Measurements from ENCODE around the gene CRHR1. TPM values are rescaled to one million over a fixed set of nuclear protein-coding genes. Genes with fewer than 3 reads are reported as not detected.
A peak's percentile ranks its signal among the peaks of the same experiment; 100 is the strongest.
"Not testable (repeated sequence)": the region's sequence is repeated elsewhere in the genome, so short reads cannot be mapped to it uniquely, and the experiment has no call there.

The CRHR1 gene
- total RNA-seq, 4 donors from 2014 or later = not detected

DNA sequence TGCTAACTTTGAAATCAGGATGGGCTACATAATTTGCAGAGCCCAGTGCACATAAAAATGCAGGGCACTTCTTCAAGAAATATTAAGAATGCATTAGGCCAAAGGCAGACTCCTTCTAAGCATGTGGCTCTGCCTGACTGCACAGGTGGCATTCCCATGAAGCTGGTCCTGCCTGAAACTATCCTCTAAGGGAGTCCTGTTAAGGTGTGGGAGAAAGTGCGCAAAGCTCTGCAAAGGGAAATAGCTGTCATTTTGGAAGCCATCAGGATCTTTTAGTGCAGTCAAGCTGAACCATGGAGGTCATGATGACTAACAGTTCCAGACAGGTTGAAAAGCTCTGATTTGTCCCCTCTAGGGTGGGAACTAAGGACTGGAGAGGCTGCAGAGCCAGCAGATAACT lies 41.9 kb upstream of the CRHR1 start:
- Histone ChIP-seq H3K9me3 (no peaks in the 10 kb centered on the region), H3K4me1 (peaks cover 20 to 25% of the 10 kb centered on the region in 2 donors), H3K27ac (peak overlapping the region in 1 of 3 donors; percentile 36), H3K4me3 (replicated peaks in 1 of 3) (no peak overlapping the region), H3K36me3 (no peaks in the 10 kb centered on the region), H3K27me3 (no peaks in the 10 kb centered on the region)
- DNase-seq = peak; percentile 54 to 60
- TF ChIP-seq POLR2A (IDR thresholded peaks at IDR 0.05) = no peak
- TF ChIP-seq, protein P1, sequence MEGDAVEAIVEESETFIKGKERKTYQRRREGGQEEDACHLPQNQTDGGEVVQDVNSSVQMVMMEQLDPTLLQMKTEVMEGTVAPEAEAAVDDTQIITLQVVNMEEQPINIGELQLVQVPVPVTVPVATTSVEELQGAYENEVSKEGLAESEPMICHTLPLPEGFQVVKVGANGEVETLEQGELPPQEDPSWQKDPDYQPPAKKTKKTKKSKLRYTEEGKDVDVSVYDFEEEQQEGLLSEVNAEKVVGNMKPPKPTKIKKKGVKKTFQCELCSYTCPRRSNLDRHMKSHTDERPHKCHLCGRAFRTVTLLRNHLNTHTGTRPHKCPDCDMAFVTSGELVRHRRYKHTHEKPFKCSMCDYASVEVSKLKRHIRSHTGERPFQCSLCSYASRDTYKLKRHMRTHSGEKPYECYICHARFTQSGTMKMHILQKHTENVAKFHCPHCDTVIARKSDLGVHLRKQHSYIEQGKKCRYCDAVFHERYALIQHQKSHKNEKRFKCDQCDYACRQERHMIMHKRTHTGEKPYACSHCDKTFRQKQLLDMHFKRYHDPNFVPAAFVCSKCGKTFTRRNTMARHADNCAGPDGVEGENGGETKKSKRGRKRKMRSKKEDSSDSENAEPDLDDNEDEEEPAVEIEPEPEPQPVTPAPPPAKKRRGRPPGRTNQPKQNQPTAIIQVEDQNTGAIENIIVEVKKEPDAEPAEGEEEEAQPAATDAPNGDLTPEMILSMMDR (IDR thresholded peaks at IDR 0.05) = no peak
- 18 to 42% methylated on average over 1 of the region's 1 CpG for WGBS, 2 donors
- intact Hi-C loops (cut with DNase I) = no loop called here

DNA sequence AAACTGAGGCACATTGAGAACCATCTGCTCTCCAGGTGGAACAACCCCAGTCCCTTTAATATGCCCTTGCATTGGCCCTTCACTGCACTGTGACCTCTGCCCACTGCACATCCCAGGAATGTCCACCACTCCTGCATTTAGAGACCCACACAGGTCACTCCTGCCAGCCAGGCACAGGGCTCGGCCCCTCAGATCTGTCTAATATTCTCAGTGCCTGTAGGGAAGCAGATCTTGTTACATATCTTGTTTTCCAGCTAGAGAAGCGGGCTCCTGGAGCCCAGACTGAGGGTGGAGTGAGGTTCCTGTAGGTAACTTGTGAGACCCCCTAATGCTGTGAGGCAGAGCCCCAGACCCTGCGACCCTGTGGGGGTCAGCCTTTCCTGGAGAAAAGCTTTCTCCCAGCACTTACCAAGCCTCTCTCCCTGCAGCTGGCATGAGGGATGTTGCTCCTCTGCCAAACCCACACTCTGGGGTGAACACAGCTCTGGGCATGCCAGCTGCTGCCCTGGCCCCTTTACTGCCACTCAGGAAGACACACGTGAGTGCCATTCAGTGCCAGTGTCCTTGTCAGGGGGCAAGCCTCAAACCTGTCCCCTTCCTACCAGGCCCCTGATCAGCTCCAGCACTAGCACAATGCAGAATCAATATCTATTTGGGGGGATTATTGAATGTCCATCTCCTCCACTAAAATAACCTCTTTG lies 40.3 kb upstream of the CRHR1 start:
- Histone ChIP-seq H3K4me1 (peaks cover 20 to 25% of the 10 kb centered on the region in 2 donors), H3K9me3 (no peaks in the 10 kb centered on the region), H3K4me3 (replicated peaks in 1 of 3) (no peak overlapping the region), H3K27me3 (no peaks in the 10 kb centered on the region), H3K36me3 (no peaks in the 10 kb centered on the region), H3K27ac (no peak overlapping the region)
- TF ChIP-seq, protein P1 (IDR thresholded peaks at IDR 0.05) = no peak
- TF ChIP-seq POLR2A (IDR thresholded peaks at IDR 0.05) = no peak
- intact Hi-C loops (cut with DNase I) = no loop called here
- 67 to 77% methylated on average over 3 to 4 of the region's 4 CpGs for WGBS, 2 donors
- peak in 1 of 2 donors; percentile 18 for DNase-seq

DNA sequence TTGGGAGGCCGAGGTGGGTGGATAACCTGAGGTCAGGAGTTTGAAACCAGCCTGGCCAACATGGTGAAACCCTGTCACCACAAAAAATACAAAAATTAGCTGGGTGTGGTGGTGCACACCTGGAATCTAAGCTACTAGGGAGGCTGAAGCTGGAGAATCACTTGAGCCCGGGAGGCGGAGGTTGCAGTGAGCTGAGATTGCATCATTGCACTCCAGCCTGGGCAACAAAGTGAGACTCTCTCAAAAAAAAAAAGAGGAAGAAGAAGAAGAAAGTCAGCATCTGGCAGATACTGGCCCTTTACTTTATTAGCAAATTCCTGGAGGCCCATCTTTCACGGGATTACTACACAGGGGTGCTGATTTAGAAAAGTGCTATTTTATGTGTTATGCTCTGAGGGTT lies 39.3 kb upstream of the CRHR1 start:
- intact Hi-C loops (cut with DNase I); H3K27ac ChIP-seq; H3K27me3 ChIP-seq; DNase-seq; H3K4me3 ChIP-seq (replicated peaks in 1 of 3); H3K36me3 ChIP-seq; H3K9me3 ChIP-seq: not testable (repeated sequence)
- H3K4me1 ChIP-seq = peaks cover 12 to 17% of the 10 kb centered on the region in 2 donors
- WGBS, 2 donors = 81 to 84% methylated on average over 4 of the region's 4 CpGs

DNA sequence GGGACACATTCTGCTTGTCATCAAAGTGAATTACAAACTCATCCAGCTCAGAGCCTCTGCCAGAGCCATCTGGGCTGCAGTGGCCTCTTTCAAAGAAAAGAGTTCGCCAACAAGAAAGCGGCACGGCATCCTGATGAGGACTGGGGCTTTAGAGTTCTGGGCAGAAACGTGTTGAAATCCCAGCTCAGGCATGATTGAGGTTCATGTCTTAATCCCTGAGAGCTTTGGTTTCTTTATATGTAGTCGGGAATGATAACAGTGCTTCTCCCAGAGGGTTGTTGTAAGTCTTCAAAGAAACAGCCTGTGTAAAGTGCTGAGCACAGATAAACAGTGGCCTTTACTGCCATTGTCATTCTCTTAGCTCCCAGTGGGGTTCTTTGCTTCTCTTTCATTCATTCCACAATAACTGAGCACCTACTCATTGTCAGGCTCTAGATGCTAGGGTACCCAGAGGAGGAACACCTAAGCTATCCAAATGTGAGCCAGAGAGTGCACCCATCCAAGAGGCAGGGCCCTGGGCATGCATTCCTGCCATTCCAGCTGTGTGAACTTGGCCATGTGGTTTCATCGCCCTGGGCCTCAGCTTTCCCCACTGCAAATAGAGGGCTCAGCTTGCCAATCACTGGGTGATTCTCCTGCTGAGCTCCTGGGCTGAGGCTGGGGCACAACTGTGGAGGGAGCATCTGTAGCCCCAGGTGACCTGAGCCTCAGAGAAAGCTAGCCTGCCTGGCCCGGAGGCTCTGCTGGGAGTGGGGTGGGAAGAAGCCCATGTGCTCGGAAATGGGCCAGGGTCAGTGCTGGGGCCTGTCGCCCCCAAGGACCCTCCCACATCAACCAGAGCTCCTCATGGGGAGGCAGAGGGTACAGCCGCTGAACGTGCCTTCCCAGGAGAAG lies 38.3 kb upstream of the CRHR1 start:
- intact Hi-C loops (cut with DNase I) = no loop called here
- Histone ChIP-seq H3K4me1 (peaks cover 7 to 12% of the 10 kb centered on the region in 2 donors), H3K4me3 (replicated peaks in 1 of 3) (no peak overlapping the region), H3K36me3 (no peaks in the 10 kb centered on the region), H3K9me3 (no peaks in the 10 kb centered on the region), H3K27me3 (no peaks in the 10 kb centered on the region), H3K27ac (no peak overlapping the region)
- 66 to 69% methylated on average over 6 to 11 of the region's 11 CpGs for WGBS, 2 donors
- DNase-seq = no peak
- TF ChIP-seq, protein P1 (IDR thresholded peaks at IDR 0.05) = no peak
- no peak for TF ChIP-seq POLR2A (IDR thresholded peaks at IDR 0.05)

DNA sequence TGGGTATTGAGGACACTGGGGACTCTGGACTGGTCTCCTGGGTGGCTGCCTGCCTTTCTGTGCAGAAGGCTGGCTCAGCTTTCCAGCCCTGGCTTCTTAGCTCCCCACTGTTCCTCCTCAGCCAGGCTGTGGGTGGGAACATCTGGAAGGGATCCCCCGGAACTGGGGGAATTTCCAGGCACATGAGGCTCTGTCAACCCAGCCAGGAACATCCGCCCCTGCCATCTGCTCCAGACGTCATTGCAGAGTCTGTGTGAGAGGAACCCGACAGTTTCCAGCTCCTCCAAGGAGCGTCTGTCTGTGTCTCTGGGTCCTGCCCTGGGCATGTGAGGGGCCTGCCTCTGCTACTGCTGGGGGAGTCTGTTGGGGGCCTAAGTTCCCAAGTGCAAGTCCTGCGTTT lies 36.2 kb upstream of the CRHR1 start:
- no peak overlapping the region for H3K4me3 ChIP-seq (replicated peaks in 1 of 3)
- DNase-seq = no peak
- H3K27me3 ChIP-seq = no peaks in the 10 kb centered on the region
- no peaks in the 10 kb centered on the region for H3K36me3 ChIP-seq
- intact Hi-C loops (cut with DNase I) = no loop called here
- TF ChIP-seq, protein P1 (IDR thresholded peaks at IDR 0.05) = no peak
- TF ChIP-seq POLR2A (IDR thresholded peaks at IDR 0.05) = no peak
- H3K27ac ChIP-seq = no peak overlapping the region
- H3K9me3 ChIP-seq = no peaks in the 10 kb centered on the region
- H3K4me1 ChIP-seq = peaks cover 0 to 1% of the 10 kb centered on the region in 2 donors
- WGBS, 2 donors = 68 to 86% methylated on average over 2 to 4 of the region's 6 CpGs

Measured in thyroid gland (tissue), 4 donors.